HepG2 (cell line): ENCODE measurements around the gene MYO16.

Experiments used
- CTCF ChIP-seq: sonication (generic); formaldehyde crosslinking; IDR thresholded peaks from 2 replicates; pipeline ENCODE4 v1.5.0; 2020; ENCODE audit warnings: mild to moderate bottlenecking, missing genetic modification reagents, moderate library complexity
- FIP1L1 ChIP-seq: fragments of 200-400 bp; formaldehyde crosslinking; IDR thresholded peaks from 2 replicates; pipeline ENCODE4 v1.6.1; 2018; ENCODE audit warnings: low read depth, mild to moderate bottlenecking, low read length, moderate library complexity, borderline replicate concordance; ENCODE audit not compliant: insufficient read depth
- FOSL1 ChIP-seq: sonication (generic); formaldehyde crosslinking; IDR thresholded peaks from 2 replicates; pipeline ENCODE4 v1.9.0; 2021; ENCODE audit warnings: missing genetic modification reagents, borderline replicate concordance
- FOXM1 ChIP-seq: sonication (generic); formaldehyde crosslinking; IDR thresholded peaks from 2 replicates; pipeline ENCODE4 v1.5.0; 2020; ENCODE audit warnings: missing genetic modification reagents
- GPN1 ChIP-seq: sonication (generic); formaldehyde crosslinking; IDR thresholded peaks from 2 replicates; pipeline ENCODE4 v1.5.1; 2020; ENCODE audit warnings: missing genetic modification reagents, borderline replicate concordance
- SATB2 ChIP-seq: sonication (generic); formaldehyde crosslinking; IDR thresholded peaks from 2 replicates; pipeline ENCODE4 v1.5.0; 2020; ENCODE audit warnings: missing genetic modification reagents
- TCF7L2 ChIP-seq: IDR thresholded peaks from 2 replicates; pipeline ENCODE4 v1.6.1; 2011; ENCODE audit warnings: mild to moderate bottlenecking, low read depth, low read length, moderate library complexity

- TF ChIP-seq CTCF (CRISPR knock-in tag) = no peak
- TF ChIP-seq FIP1L1 = no peak
- TF ChIP-seq GPN1 (CRISPR knock-in tag) = no peak
- TF ChIP-seq FOSL1 (CRISPR knock-in tag) = no peak
- no peak for TF ChIP-seq SATB2 (CRISPR knock-in tag)
- no peak for TF ChIP-seq FOXM1 (CRISPR knock-in tag)
- no peak for TF ChIP-seq TCF7L2
Observed at GRCh38 chr13:108662528-108662927, 33.1 kb downstream of the MYO16 start.
